Astrocyte of the spinal cord (primary cell): ENCODE data around the gene BTNL9.

Source experiments
- DNase-seq: peaks from one replicate; pipeline ENCODE4 v3.0.0; 2011; ENCODE audit warnings: low read depth, low spot score
- H3K4me3 ChIP-seq: 2 replicates; pipeline ENCODE4 v1.5.1; 2011; ENCODE audit warnings: low read depth, mild to moderate bottlenecking, low read length, moderate library complexity
- in situ Hi-C: cut with HindIII; loops from 2 replicates; pipeline ENCODE4 v1.10.0; 2017; ENCODE audit warnings: low sequenced_read_pairs
- TF ChIP-seq, protein P1 (sequence below): IDR thresholded peaks from 2 replicates; pipeline ENCODE4 v1.5.1; 2012; ENCODE audit warnings: low read depth, mild to moderate bottlenecking, low read length, inconsistent platforms

Gene BTNL9

DNA sequence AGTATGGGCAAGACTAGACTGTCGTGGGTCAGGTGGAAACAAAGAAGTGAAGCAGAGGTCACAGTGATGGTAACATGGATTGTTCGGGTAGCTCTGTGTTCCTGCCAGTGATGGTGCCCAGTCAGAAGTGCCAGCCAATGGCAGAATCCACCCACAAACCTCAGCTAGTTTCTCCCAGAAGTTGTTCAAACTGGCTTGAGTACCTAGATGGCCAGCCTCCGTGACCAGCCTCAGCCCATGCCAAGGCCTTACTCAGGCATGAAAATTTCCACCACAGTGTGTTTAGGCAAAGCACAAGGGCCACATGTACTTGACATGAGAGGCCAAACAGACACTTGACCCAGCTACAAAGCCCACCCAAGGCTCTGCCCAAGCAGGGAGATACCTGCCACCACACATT lies 19.4 kb upstream of the BTNL9 start:
- no peak overlapping the region for H3K4me3 ChIP-seq
- DNase-seq = no peak
- TF ChIP-seq, protein P1, sequence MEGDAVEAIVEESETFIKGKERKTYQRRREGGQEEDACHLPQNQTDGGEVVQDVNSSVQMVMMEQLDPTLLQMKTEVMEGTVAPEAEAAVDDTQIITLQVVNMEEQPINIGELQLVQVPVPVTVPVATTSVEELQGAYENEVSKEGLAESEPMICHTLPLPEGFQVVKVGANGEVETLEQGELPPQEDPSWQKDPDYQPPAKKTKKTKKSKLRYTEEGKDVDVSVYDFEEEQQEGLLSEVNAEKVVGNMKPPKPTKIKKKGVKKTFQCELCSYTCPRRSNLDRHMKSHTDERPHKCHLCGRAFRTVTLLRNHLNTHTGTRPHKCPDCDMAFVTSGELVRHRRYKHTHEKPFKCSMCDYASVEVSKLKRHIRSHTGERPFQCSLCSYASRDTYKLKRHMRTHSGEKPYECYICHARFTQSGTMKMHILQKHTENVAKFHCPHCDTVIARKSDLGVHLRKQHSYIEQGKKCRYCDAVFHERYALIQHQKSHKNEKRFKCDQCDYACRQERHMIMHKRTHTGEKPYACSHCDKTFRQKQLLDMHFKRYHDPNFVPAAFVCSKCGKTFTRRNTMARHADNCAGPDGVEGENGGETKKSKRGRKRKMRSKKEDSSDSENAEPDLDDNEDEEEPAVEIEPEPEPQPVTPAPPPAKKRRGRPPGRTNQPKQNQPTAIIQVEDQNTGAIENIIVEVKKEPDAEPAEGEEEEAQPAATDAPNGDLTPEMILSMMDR = no peak
- in situ Hi-C loops = no loop called here

DNA sequence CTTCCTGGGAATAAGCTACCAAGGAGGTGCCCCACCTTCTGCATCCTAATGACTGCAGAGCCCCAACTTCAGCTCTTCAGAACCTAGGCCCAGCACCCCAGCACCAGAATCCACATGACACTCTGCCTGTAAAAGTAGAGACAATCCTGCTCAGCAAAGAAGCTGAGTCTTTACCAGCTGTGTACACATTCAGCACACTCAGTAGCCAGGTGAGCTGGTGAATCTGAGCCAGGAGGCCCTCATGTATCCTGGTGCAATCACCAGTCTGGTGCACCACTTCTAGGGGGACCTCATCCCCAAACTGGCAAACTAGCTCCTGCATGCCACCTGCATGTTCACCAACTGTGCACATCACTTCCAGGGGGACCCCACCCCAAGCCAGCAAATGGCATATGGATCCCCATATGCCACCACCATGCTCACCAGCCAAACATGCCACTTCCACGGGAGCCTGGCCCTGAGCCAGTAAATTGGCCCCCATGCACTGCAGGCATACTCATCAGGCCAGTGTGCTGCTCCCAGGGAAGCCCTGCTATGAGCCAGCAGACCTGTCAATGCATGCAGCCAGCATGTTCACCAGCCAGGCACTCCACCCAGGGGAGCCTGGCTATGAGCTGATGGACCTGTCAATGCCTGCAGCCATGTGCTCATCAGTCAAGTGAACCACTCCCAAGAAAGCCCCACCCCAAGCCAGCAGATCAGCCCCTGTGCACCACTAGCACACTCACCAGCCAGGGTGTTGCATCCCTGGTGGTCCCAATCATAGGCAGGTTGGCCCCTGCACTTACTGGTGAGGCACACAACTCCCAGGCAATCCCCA lies 15.6 kb upstream of the BTNL9 start:
- TF ChIP-seq, protein P1 = no peak
- in situ Hi-C loops = no loop called here
- H3K4me3 ChIP-seq = no peak overlapping the region
- no peak for DNase-seq

DNA sequence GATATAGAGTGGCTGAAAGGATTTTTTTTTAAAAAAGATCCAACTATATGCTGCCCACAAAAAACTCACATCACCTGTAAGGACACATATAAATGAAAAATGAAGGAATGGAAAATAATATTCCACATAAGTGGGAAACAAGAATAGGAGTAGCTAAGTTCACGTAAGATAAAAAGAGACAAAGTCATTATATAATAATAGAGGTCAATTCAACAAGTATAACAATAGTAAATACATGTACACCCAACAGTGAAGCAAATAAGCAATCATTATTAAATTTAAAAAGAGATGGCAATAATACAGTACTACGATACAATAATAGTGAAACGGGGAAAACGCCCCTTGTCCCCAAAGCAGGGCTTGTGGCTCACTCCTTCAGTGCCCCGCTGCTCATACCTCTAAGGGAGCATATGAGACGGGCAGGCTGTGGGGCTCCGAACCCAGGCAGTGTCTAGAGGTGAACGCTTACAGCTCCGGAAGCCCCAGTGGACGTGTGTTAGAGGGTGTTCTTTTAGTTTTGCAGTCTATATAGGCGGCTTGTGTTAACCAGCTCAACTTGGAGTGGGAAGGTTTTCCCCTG lies 12.5 kb upstream of the BTNL9 start:
- TF ChIP-seq, protein P1 = no peak
- no peak overlapping the region for H3K4me3 ChIP-seq
- no peak for DNase-seq
- in situ Hi-C loops = no loop called here

DNA sequence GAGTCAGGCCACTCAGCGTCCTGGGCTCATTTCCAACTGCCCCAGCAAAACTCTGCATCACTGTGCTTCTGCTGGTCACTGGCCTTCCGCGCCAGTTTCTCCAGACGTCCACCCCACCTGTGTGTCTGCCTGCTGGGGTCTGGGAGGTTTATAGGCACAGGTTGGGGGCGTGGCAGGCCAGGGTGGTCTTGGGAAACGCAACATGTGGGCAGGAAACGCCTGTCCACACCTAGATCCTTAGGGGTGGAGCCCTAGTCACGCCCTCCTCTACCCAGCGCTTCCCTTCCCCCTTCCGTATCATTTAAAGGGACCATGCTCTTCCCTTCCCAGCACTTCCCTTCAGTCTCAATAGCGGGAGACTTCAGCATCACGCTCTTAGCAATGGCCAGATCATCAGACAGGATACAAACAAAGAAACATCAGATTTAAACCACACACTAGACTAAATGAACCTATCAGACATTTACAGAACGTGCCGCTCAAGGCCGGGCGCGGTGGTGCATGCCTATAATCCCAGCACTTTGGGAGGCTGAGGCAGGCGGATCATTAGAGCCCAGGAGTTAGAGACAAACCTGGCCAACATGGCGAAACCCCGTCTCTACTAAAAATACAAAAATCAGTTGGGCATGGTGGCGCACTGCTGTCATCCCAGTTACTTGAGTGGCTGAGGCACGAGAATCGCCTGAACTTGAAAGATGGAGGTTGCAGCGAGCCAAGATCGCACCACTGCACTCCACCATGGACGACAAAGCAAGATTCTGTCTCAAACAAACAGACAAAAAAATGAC lies 11.8 kb upstream of the BTNL9 start:
- no peak for DNase-seq
- in situ Hi-C loops = no loop called here
- TF ChIP-seq, protein P1 = no peak
- no peak overlapping the region for H3K4me3 ChIP-seq

DNA sequence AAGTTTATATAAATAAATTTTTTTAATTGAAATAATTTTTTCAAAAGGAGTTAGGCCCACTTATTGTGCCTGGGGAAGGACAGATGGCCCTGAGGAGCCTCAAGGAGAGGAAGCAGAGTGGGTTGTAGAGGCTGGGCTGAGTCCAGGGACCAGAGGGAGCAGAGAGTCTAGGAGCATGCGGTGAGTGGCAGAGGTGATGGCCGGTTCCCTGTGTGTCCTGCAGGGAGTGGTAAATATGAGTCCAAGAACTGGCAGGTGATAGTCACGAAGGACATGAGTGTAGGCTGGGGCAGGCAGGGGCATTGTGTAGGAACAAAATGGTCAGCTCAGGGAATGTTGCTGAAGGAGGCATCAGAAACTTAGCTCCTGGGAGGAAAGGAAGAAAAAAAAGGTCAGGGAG lies 8.3 kb upstream of the BTNL9 start:
- in situ Hi-C loops = no loop called here
- TF ChIP-seq, protein P1 = no peak
- no peak overlapping the region for H3K4me3 ChIP-seq

DNA sequence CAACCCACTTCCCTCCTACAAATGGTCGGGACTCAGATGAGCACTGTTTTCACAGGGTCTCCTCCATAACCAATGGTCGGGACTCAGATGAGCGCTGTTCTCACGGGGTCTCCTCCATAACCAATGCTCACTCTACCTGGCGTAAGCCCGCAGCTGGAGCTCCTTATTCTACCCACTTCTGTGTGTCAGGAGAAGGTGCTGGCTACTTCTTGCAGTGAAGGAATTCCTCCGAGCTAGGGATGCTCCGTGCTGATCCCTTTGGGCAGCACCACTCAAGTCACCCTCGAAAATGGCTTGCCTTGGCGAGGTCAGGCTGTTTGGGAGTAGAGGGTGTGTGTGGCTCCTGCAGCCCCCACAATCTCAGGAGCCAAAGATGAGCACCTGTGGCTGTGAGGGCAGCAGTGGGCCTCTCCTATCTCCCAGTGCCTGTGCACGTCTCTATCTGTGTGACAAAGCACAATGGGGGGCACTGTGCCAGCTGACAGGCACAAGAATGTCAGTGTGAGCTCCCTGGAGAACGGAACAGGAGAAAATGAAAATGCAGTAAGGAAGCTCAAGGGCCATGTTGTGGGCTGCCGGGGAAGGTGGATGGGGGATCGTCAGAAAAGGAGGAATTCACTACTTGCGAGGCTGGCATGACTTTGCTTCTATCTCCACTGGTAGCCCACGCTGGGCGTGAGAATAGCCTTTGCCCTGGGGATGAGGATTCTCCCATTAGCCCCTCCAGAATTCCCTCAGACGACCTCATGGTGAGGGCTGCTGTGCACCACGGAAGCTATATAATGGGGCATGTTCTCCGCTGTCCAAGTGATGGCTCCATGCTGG lies 3.9 kb upstream of the BTNL9 start:
- in situ Hi-C loops = no loop called here
- no peak for DNase-seq
- no peak overlapping the region for H3K4me3 ChIP-seq

More for the DNA sequence above, 8.3 kb upstream of the BTNL9 start:
- no peak for DNase-seq

More for the DNA sequence above, 3.9 kb upstream of the BTNL9 start:
- TF ChIP-seq, protein P1 = no peak
